ENCODE results near the gene PCDH19.

Gene PCDH19

GRCh38 chrX:100368167-100368566, 41.9 kb downstream of the PCDH19 start:
- TF ChIP-seq CTCF (conservative IDR thresholded peaks at IDR 0.05; ENCODE audit: low read length), result peak; percentile 43
- no peak for TF ChIP-seq EZH2phosphoT487 (IDR thresholded peaks at IDR 0.05; ENCODE audit: borderline replicate concordance)
- Histone ChIP-seq H3K4me3 (ENCODE audit: low read length, poor library complexity, severe bottlenecking) (no peak overlapping the region), H3K36me3 (ENCODE audit: insufficient read depth, low read length) (no peaks in the 10 kb centered on the region), H3K4me2 (ENCODE audit: low read depth, low read length, poor library complexity, severe bottlenecking) (no peak overlapping the region), H3K4me1 (ENCODE audit: insufficient read depth, low read length, poor library complexity, severe bottlenecking) (no peaks in the 10 kb centered on the region), H3K27me3 (ENCODE audit: insufficient read depth, low read length, poor library complexity, severe bottlenecking) (no peaks in the 10 kb centered on the region), H2AFZ (ENCODE audit: low read length) (peak overlapping the region; percentile 67; the same call in 1 of the 2 replicates), H3F3A (ENCODE audit: low read depth) (no peaks in the 10 kb centered on the region), H3K9me3 (ENCODE audit: insufficient read depth, low read depth, low read length) (no peaks in the 10 kb centered on the region), H3K9me2 (replicated peaks; ENCODE audit: low read depth, low read length) (no peaks in the 10 kb centered on the region), H4K20me1 (ENCODE audit: insufficient read depth, low read length, poor library complexity, severe bottlenecking) (no peaks in the 10 kb centered on the region), H3K79me2 (ENCODE audit: insufficient read depth, low read length) (no peaks in the 10 kb centered on the region), H3K9ac (ENCODE audit: low read depth, low read length, poor library complexity, severe bottlenecking) (no peak overlapping the region)

GRCh38 chrX:100363896-100364295, 46.2 kb downstream of the PCDH19 start:
- no peak overlapping the region for H3K9ac ChIP-seq (ENCODE audit: low read depth, low read length, poor library complexity, severe bottlenecking)
- H3K36me3 ChIP-seq (ENCODE audit: insufficient read depth, low read length), result no peaks in the 10 kb centered on the region
- no peaks in the 10 kb centered on the region for H3K4me1 ChIP-seq (ENCODE audit: insufficient read depth, low read length, poor library complexity, severe bottlenecking)
- no peak overlapping the region for H3K4me3 ChIP-seq (ENCODE audit: low read length, poor library complexity, severe bottlenecking)
- no peak for TF ChIP-seq EZH2phosphoT487 (IDR thresholded peaks at IDR 0.05; ENCODE audit: borderline replicate concordance)
- TF ChIP-seq CTCF (conservative IDR thresholded peaks at IDR 0.05; ENCODE audit: low read length), result no peak
- no peaks in the 10 kb centered on the region for H4K20me1 ChIP-seq (ENCODE audit: insufficient read depth, low read length, poor library complexity, severe bottlenecking)
- H3K27me3 ChIP-seq (ENCODE audit: insufficient read depth, low read length, poor library complexity, severe bottlenecking), result no peaks in the 10 kb centered on the region
- H3K9me2 ChIP-seq (replicated peaks; ENCODE audit: low read depth, low read length), result no peaks in the 10 kb centered on the region
- H3K9me3 ChIP-seq (ENCODE audit: insufficient read depth, low read depth, low read length), result no peaks in the 10 kb centered on the region
- H3K4me2 ChIP-seq (ENCODE audit: low read depth, low read length, poor library complexity, severe bottlenecking), result no peak overlapping the region
- no peaks in the 10 kb centered on the region for H3F3A ChIP-seq (ENCODE audit: low read depth)
- no peaks in the 10 kb centered on the region for H3K79me2 ChIP-seq (ENCODE audit: insufficient read depth, low read length)
- no peak overlapping the region for H2AFZ ChIP-seq (ENCODE audit: low read length)

GRCh38 chrX:100358766-100359165, 51.3 kb downstream of the PCDH19 start:
- H4K20me1 ChIP-seq (ENCODE audit: insufficient read depth, low read length, poor library complexity, severe bottlenecking), result no peaks in the 10 kb centered on the region
- H3K9me2 ChIP-seq (replicated peaks; ENCODE audit: low read depth, low read length), result no peaks in the 10 kb centered on the region
- H3K9ac ChIP-seq (ENCODE audit: low read depth, low read length, poor library complexity, severe bottlenecking), result no peak overlapping the region
- H3K36me3 ChIP-seq (ENCODE audit: insufficient read depth, low read length), result no peaks in the 10 kb centered on the region
- no peaks in the 10 kb centered on the region for H3K27me3 ChIP-seq (ENCODE audit: insufficient read depth, low read length, poor library complexity, severe bottlenecking)
- no peak overlapping the region for H2AFZ ChIP-seq (ENCODE audit: low read length)
- no peaks in the 10 kb centered on the region for H3K9me3 ChIP-seq (ENCODE audit: insufficient read depth, low read depth, low read length)
- H3K4me3 ChIP-seq (ENCODE audit: low read length, poor library complexity, severe bottlenecking), result no peak overlapping the region
- H3K4me1 ChIP-seq (ENCODE audit: insufficient read depth, low read length, poor library complexity, severe bottlenecking), result no peaks in the 10 kb centered on the region
- no peaks in the 10 kb centered on the region for H3F3A ChIP-seq (ENCODE audit: low read depth)
- H3K4me2 ChIP-seq (ENCODE audit: low read depth, low read length, poor library complexity, severe bottlenecking), result no peak overlapping the region
- H3K79me2 ChIP-seq (ENCODE audit: insufficient read depth, low read length), result no peaks in the 10 kb centered on the region
- TF ChIP-seq CTCF (conservative IDR thresholded peaks at IDR 0.05; ENCODE audit: low read length) (no peak), EZH2phosphoT487 (IDR thresholded peaks at IDR 0.05; ENCODE audit: borderline replicate concordance) (no peak)

All from Loucy (cell line).